ENCODE data around the gene WNT7A. TPM values are rescaled to one million over a fixed set of nuclear protein-coding genes. Genes with fewer than 3 reads are reported as not detected.
A peak's percentile ranks its signal among the peaks of the same experiment; 100 is the strongest.

WNT7A gene
- total RNA-seq, 2 donors from 2014 or later = 0.13 TPM; not detected in 1

GRCh38 chr3:13882876-13883275 lies 3.0 kb upstream of the WNT7A start:
- peak; percentile 18 for DNase-seq
- Histone ChIP-seq H3K27me3 (ENCODE audit: control insufficient read depth, insufficient read depth, low read length, poor library complexity, severe bottlenecking) (peaks cover 81% of the 10 kb centered on the region), H3K4me3 (ENCODE audit: low read length) (no peak overlapping the region), H3K27ac (ENCODE audit: low read depth, low read length) (no peak overlapping the region), H3K9ac (ENCODE audit: extremely low read depth, low read length, poor library complexity, severe bottlenecking) (no peak overlapping the region), H3K4me1 (ENCODE audit: control insufficient read depth, insufficient read depth, low read length) (no peaks in the 10 kb centered on the region), H3K36me3 (ENCODE audit: control insufficient read depth, insufficient read depth, low read length) (no peaks in the 10 kb centered on the region), H3K9me3 (ENCODE audit: control insufficient read depth, low read length) (no peaks in the 10 kb centered on the region)
- peaks cover 87% of the 10 kb centered on the region for H3K27me3 Mint-ChIP-seq (ENCODE audit: insufficient read depth)
- TF ChIP-seq CTCF (conservative IDR thresholded peaks at IDR 0.05) = no peak
- peaks cover 3% of the 10 kb centered on the region for H3K4me1 Mint-ChIP-seq
- H3K36me3 Mint-ChIP-seq (ENCODE audit: low read depth) = no peaks in the 10 kb centered on the region
- peaks cover 2% of the 10 kb centered on the region for H3K9me3 Mint-ChIP-seq
- H3K27ac Mint-ChIP-seq = no peak overlapping the region
- H3K4me3 Mint-ChIP-seq = no peak overlapping the region
- WGBS, 2 experiments (ENCODE audit: insufficient coverage in 1 of 2, insufficient read length in 1 of 2) = 98 to 100% methylated on average over 2 to 3 of the region's 3 CpGs

GRCh38 chr3:13881536-13882410 lies 1.9 kb upstream of the WNT7A start:
- TF ChIP-seq CTCF (conservative IDR thresholded peaks at IDR 0.05) = no peak
- 89 to 93% methylated on average over 5 to 7 of the region's 7 CpGs for WGBS, 2 experiments (ENCODE audit: insufficient coverage in 1 of 2, insufficient read length in 1 of 2)
- H3K27me3 ChIP-seq (ENCODE audit: control insufficient read depth, insufficient read depth, low read length, poor library complexity, severe bottlenecking) = peaks cover 89% of the 10 kb centered on the region
- Mint-ChIP-seq H3K36me3 (ENCODE audit: low read depth) (no peaks in the 10 kb centered on the region), H3K4me3 (no peak overlapping the region), H3K27me3 (ENCODE audit: insufficient read depth) (peaks cover 88% of the 10 kb centered on the region), H3K27ac (no peak overlapping the region), H3K4me1 (peaks cover 2% of the 10 kb centered on the region), H3K9me3 (peaks cover 2% of the 10 kb centered on the region)
- peak; percentile 28 for DNase-seq
- H3K36me3 ChIP-seq (ENCODE audit: control insufficient read depth, insufficient read depth, low read length) = no peaks in the 10 kb centered on the region
- H3K9ac ChIP-seq (ENCODE audit: extremely low read depth, low read length, poor library complexity, severe bottlenecking) = no peak overlapping the region
- H3K4me3 ChIP-seq (ENCODE audit: low read length) = no peak overlapping the region
- H3K27ac ChIP-seq (ENCODE audit: low read depth, low read length) = no peak overlapping the region
- no peaks in the 10 kb centered on the region for H3K9me3 ChIP-seq (ENCODE audit: control insufficient read depth, low read length)
- no peaks in the 10 kb centered on the region for H3K4me1 ChIP-seq (ENCODE audit: control insufficient read depth, insufficient read depth, low read length)

GRCh38 chr3:13880811-13881156 lies 913 bp upstream of the WNT7A start:
- Mint-ChIP-seq H3K27ac (no peak overlapping the region), H3K27me3 (ENCODE audit: insufficient read depth) (peaks cover 92% of the 10 kb centered on the region), H3K4me3 (peak overlapping the region; percentile 37), H3K36me3 (ENCODE audit: low read depth) (no peaks in the 10 kb centered on the region), H3K4me1 (peaks cover 2% of the 10 kb centered on the region), H3K9me3 (peaks cover 2% of the 10 kb centered on the region)
- Histone ChIP-seq H3K9ac (ENCODE audit: extremely low read depth, low read length, poor library complexity, severe bottlenecking) (no peak overlapping the region), H3K9me3 (ENCODE audit: control insufficient read depth, low read length) (no peaks in the 10 kb centered on the region), H3K27ac (ENCODE audit: low read depth, low read length) (no peak overlapping the region), H3K4me1 (ENCODE audit: control insufficient read depth, insufficient read depth, low read length) (no peaks in the 10 kb centered on the region), H3K36me3 (ENCODE audit: control insufficient read depth, insufficient read depth, low read length) (no peaks in the 10 kb centered on the region), H3K4me3 (ENCODE audit: low read length) (peak overlapping the region; percentile 53), H3K27me3 (ENCODE audit: control insufficient read depth, insufficient read depth, low read length, poor library complexity, severe bottlenecking) (peaks cover 94% of the 10 kb centered on the region)
- DNase-seq = peak; percentile 85
- no peak for TF ChIP-seq CTCF (conservative IDR thresholded peaks at IDR 0.05)
- WGBS, 2 experiments (ENCODE audit: insufficient coverage in 1 of 2, insufficient read length in 1 of 2) = 0 to 12% methylated on average over 5 to 15 of the region's 15 CpGs
